HCT116 (cell line): Measurements from ENCODE around the gene CHRNB4. TPM values are rescaled to one million over a fixed set of nuclear protein-coding genes. Genes with fewer than 3 reads are reported as not detected.

Experiments used
- ATAC-seq: fragments of 200-7000 bp; cut with Tn5 transposase; 2 replicates; pipeline ENCODE4 v1.9.1; 2020; ENCODE audit warnings: mild to moderate bottlenecking, moderate library complexity
- BruUV-seq: library from RNA; stranded (reverse); fragments of 400-500 nt; replicated peaks from 2 replicates; lab custom pipeline; 2021; lab: Mats Ljungman, UMichigan
- CTCF ChIA-PET: fragments of 300-600 bp; sonication (Branson Sonifier 250); formaldehyde crosslinking; loops from one replicate; lab custom pipeline; 2021; ENCODE audit warnings: antibody characterized with exemption; lab: Charles Lee
- POLR2A ChIA-PET: fragments of 300-600, 350-600 bp; sonication (Branson Sonifier 250); formaldehyde crosslinking; loops from one replicate; lab custom pipeline; 2021; ENCODE audit warnings: antibody characterized with exemption; lab: Charles Lee
- RAD21 ChIA-PET, 2 experiments: fragments of 300-600 bp; sonication (Branson Sonifier 250); formaldehyde crosslinking; loops; one replicate each; lab custom pipeline; 2023; ENCODE audit warnings: low total read pairs in 2 of 2; ENCODE audit not compliant: uncharacterized antibody in 2 of 2, unreplicated experiment in 2 of 2, low non-redundant PET in 1 of 2; lab: Charles Lee
- DNase-seq: peaks from one replicate; pipeline ENCODE4 v3.0.0-alpha.2; 2010; ENCODE audit warnings: low read depth, low spot score
- H2AFZ ChIP-seq: fragments of 200-600 bp; shearing (Covaris generic), sonication (generic); 2 replicates; pipeline ENCODE4 v1.6.1; 2017; ENCODE audit warnings: low read depth, mixed run types, mixed read lengths, antibody characterized with exemption, low read length; ENCODE audit not compliant: poor library complexity, severe bottlenecking
- H3K27ac ChIP-seq: 2 replicates; pipeline ENCODE4 v1.5.1; 2012; ENCODE audit warnings: low read depth, low read length
- H3K27me3 ChIP-seq: fragments of 200-600 bp; sonication (generic); 2 replicates; pipeline ENCODE4 v1.6.1; 2016; ENCODE audit warnings: mixed run types, low read length, mixed read lengths; ENCODE audit not compliant: insufficient read depth
- H3K36me3 ChIP-seq, 2 experiments: fragments of 200-500 bp in 1 of 2; fragments of 200-600 bp in 1 of 2; sonication (Bioruptor generic) in 1 of 2; sonication (generic) in 1 of 2; 2 replicates each; pipeline versions ENCODE4 v1.5.1 to v1.6.1; 2014 to 2016; ENCODE audit warnings: low read length in 2 of 2, inconsistent platforms in 1 of 2, mixed read lengths in 1 of 2, mixed run types in 1 of 2; ENCODE audit not compliant: insufficient read depth in 2 of 2, control insufficient read depth in 1 of 2
- H3K4me1 ChIP-seq, 2 experiments: fragments of 200-600 bp in 1 of 2; sonication (generic) in 1 of 2; 2 replicates each; pipeline versions ENCODE4 v1.5.1 to v1.6.1; 2012 to 2017; ENCODE audit warnings: low read length in 2 of 2, inconsistent platforms in 1 of 2, mild to moderate bottlenecking in 1 of 2, mixed read lengths in 1 of 2, mixed run types in 1 of 2, moderate library complexity in 1 of 2; ENCODE audit not compliant: insufficient read depth in 2 of 2, control insufficient read depth in 1 of 2
- H3K4me2 ChIP-seq: fragments of 200-600 bp; sonication (generic); 2 replicates; pipeline ENCODE4 v1.6.1; 2017; ENCODE audit warnings: mixed run types, low read length, mixed read lengths
- H3K4me3 ChIP-seq, 2 experiments: fragments of 200-600 bp in 1 of 2; sonication (generic) in 1 of 2; replicated peaks in 1 of 2; 2 replicates each; pipeline ENCODE4 v1.5.1; 2011 to 2016; ENCODE audit warnings: low read length in 2 of 2, control low read depth in 1 of 2, low read depth in 1 of 2, mild to moderate bottlenecking in 1 of 2, mixed read lengths in 1 of 2, mixed run types in 1 of 2
- H3K79me2 ChIP-seq: fragments of 200-600 bp; sonication (generic); 2 replicates; pipeline ENCODE4 v1.6.1; 2017; ENCODE audit warnings: mild to moderate bottlenecking, mixed run types, low read length, moderate library complexity, mixed read lengths; ENCODE audit not compliant: insufficient read depth
- H3K9ac ChIP-seq: fragments of 200-600 bp; sonication (generic); 2 replicates; pipeline ENCODE4 v1.6.1; 2016; ENCODE audit warnings: low read length, mixed read lengths
- H3K9me2 ChIP-seq: fragments of 200-600 bp; sonication (generic), shearing (Covaris generic); 2 replicates; pipeline ENCODE4 v1.6.1; 2017; ENCODE audit warnings: mixed run types, mild to moderate bottlenecking, moderate library complexity; ENCODE audit not compliant: insufficient read depth
- H3K9me3 ChIP-seq, 2 experiments: fragments of 200-500 bp in 1 of 2; fragments of 200-600 bp in 1 of 2; sonication (Bioruptor generic) in 1 of 2; sonication (generic) in 1 of 2; 2 replicates each; pipeline ENCODE4 v1.6.1; 2014 to 2017; ENCODE audit warnings: low read length in 2 of 2, mixed read lengths in 2 of 2, inconsistent platforms in 1 of 2, low read depth in 1 of 2, mild to moderate bottlenecking in 1 of 2, mixed run types in 1 of 2, moderate library complexity in 1 of 2; ENCODE audit not compliant: control insufficient read depth in 1 of 2, insufficient read depth in 1 of 2
- H4K20me1 ChIP-seq: fragments of 200-600 bp; sonication (generic), shearing (Covaris generic); 2 replicates; pipeline ENCODE4 v1.6.1; 2017; ENCODE audit warnings: mixed run types, mild to moderate bottlenecking, moderate library complexity; ENCODE audit not compliant: insufficient read depth
- ATF3 ChIP-seq: IDR thresholded peaks from 2 replicates; pipeline ENCODE4 v1.6.1; 2012
- CEBPB ChIP-seq: IDR thresholded peaks from 2 replicates; pipeline ENCODE4 v1.6.1; 2012; ENCODE audit warnings: low read depth
- EGR1 ChIP-seq: IDR thresholded peaks from 2 replicates; pipeline ENCODE4 v1.6.1; 2012; ENCODE audit warnings: low read depth
- EZH2 ChIP-seq: fragments of 200-600 bp; sonication (generic); IDR thresholded peaks from 2 replicates; pipeline ENCODE4 v1.6.1; 2017; ENCODE audit warnings: antibody characterized with exemption, mixed run types
- JUND ChIP-seq: IDR thresholded peaks from 2 replicates; pipeline ENCODE4 v1.6.1; 2012
- MAX ChIP-seq: IDR thresholded peaks from 2 replicates; pipeline ENCODE4 v1.6.1; 2012
- POLR2A ChIP-seq: IDR thresholded peaks from 2 replicates; pipeline ENCODE4 v1.7.0; 2011; ENCODE audit warnings: borderline replicate concordance; ENCODE audit not compliant: insufficient read depth, insufficient read length; ENCODE audit errors: extremely low read depth
- POLR2AphosphoS5 ChIP-seq: IDR thresholded peaks from 2 replicates; pipeline ENCODE4 v1.6.1; 2011; ENCODE audit warnings: mild to moderate bottlenecking, low read depth, low read length, moderate library complexity
- RAD21 ChIP-seq: IDR thresholded peaks from 2 replicates; pipeline ENCODE4 v1.6.1; 2012; ENCODE audit warnings: low read depth, mild to moderate bottlenecking
- SP1 ChIP-seq: IDR thresholded peaks from 2 replicates; pipeline ENCODE4 v1.6.1; 2012; ENCODE audit warnings: low read depth
- SRF ChIP-seq: IDR thresholded peaks from 2 replicates; pipeline ENCODE4 v1.6.1; 2012; ENCODE audit warnings: low read depth
- TCF7L2 ChIP-seq: IDR thresholded peaks from 2 replicates; pipeline ENCODE4 v1.7.0; 2011; ENCODE audit warnings: borderline replicate concordance, inconsistent platforms; ENCODE audit not compliant: insufficient read depth, insufficient read length; ENCODE audit errors: extremely low read depth
- YY1 ChIP-seq: IDR thresholded peaks from 2 replicates; pipeline ENCODE4 v1.6.1; 2011; ENCODE audit warnings: low read length, low read depth, moderate library complexity, mild to moderate bottlenecking; ENCODE audit not compliant: insufficient replicate concordance; ENCODE audit errors: extremely low read depth
- ZFX ChIP-seq: fragments of 450-650 bp; IDR thresholded peaks from 2 replicates; pipeline ENCODE4 v1.6.1; 2017
- ZNF274 ChIP-seq: fragments of 200-500 bp; sonication (Bioruptor generic); IDR thresholded peaks from 2 replicates; pipeline ENCODE4 v1.6.1; 2014; ENCODE audit warnings: mild to moderate bottlenecking, low read depth, low read length, inconsistent platforms
- intact Hi-C: fragments of 100-400 bp; cut with micrococcal nuclease; formaldehyde crosslinking; loops from 2 replicates; pipeline ENCODE4 v1.10.0; 2022
- total RNA-seq: library from RNA; stranded (reverse); gene quantifications from one replicate; pipeline ENCODE4 v1.2.1, GENCODE V29; 2021; ENCODE audit not compliant: unreplicated experiment

CHRNB4 gene
- total RNA-seq, 1 experiment from 2014 or later: 2.0 TPM

GRCh38 chr15:78629716-78630065, 11.3 kb downstream of the CHRNB4 start:
- BruUV-seq: no TSS peak
- intact Hi-C loops: no loop called here

GRCh38 chr15:78629031-78629715, 11.8 kb downstream of the CHRNB4 start:
- POLR2A ChIA-PET: no interaction called here
- Histone ChIP-seq H3K4me3 (no peak overlapping the region), H2AFZ (no peak overlapping the region), H3K4me1 (no peaks in the 10 kb centered on the region), H3K9ac (no peak overlapping the region), H3K36me3 (no peaks in the 10 kb centered on the region), H3K27ac (no peak overlapping the region), H3K79me2 (no peaks in the 10 kb centered on the region), H3K9me3 (peaks cover 6 to 9% of the 10 kb centered on the region in 2 experiments; a peak in 1 of 4 replicates), H4K20me1 (no peaks in the 10 kb centered on the region), H3K9me2 (no peaks in the 10 kb centered on the region), H3K27me3 (no peaks in the 10 kb centered on the region), H3K4me2 (no peak overlapping the region)
- RAD21 ChIA-PET: no interaction called here
- ATAC-seq (no peak), DNase-seq (no peak)
- CTCF ChIA-PET: interaction anchor here (1.7 kb wide), 1 partner anchor 10 kb away, joined by 3 read pairs; no protein-coding TSS in a partner anchor
- no TSS peak for BruUV-seq
- intact Hi-C loops: no loop called here
- TF ChIP-seq ZFX (no peak), JUND (no peak), TCF7L2 (no peak), SP1 (no peak), POLR2A (no peak), YY1 (no peak), SRF (no peak), EGR1 (no peak), POLR2AphosphoS5 (no peak), MAX (no peak), CEBPB (no peak)

More at GRCh38 chr15:78629716-78630065, 11.3 kb downstream of the CHRNB4 start:
- Histone ChIP-seq H3K9ac (no peak overlapping the region), H3K27me3 (no peaks in the 10 kb centered on the region), H3K79me2 (no peaks in the 10 kb centered on the region), H4K20me1 (no peaks in the 10 kb centered on the region), H3K4me2 (no peak overlapping the region), H2AFZ (no peak overlapping the region), H3K36me3 (no peaks in the 10 kb centered on the region), H3K9me3 (peaks cover 6 to 9% of the 10 kb centered on the region in 2 experiments; a peak in 1 of 4 replicates), H3K4me3 (no peak overlapping the region), H3K4me1 (no peaks in the 10 kb centered on the region), H3K9me2 (no peaks in the 10 kb centered on the region), H3K27ac (no peak overlapping the region)
- ChIA-PET RAD21 (no interaction called here), POLR2A (no interaction called here), CTCF (interaction anchor here (1.7 kb wide), 1 partner anchor 9 kb away, joined by 3 read pairs; no protein-coding TSS in a partner anchor)
- ATAC-seq (no peak), DNase-seq (no peak)
- TF ChIP-seq ATF3: no peak
- TF ChIP-seq EZH2: no peak
- TF ChIP-seq MAX: no peak
- TF ChIP-seq CEBPB: no peak
- no peak for TF ChIP-seq EGR1
- no peak for TF ChIP-seq POLR2A
- no peak for TF ChIP-seq RAD21
- no peak for TF ChIP-seq YY1
- no peak for TF ChIP-seq TCF7L2
- TF ChIP-seq SP1: no peak
- TF ChIP-seq ZNF274: no peak
- no peak for TF ChIP-seq ZFX
